Epidermal melanocyte (primary cell): ENCODE data around the gene RCOR1.
"Not testable (repeated sequence)": the region's sequence is repeated elsewhere in the genome, so short reads cannot be mapped to it uniquely, and the experiment has no call there.

ENCODE experiments used
- DNase-seq: peaks from one replicate; pipeline ENCODE4 v3.0.0; 2011; ENCODE audit warnings: low spot score; ENCODE audit not compliant: insufficient read length

Gene RCOR1

DNA sequence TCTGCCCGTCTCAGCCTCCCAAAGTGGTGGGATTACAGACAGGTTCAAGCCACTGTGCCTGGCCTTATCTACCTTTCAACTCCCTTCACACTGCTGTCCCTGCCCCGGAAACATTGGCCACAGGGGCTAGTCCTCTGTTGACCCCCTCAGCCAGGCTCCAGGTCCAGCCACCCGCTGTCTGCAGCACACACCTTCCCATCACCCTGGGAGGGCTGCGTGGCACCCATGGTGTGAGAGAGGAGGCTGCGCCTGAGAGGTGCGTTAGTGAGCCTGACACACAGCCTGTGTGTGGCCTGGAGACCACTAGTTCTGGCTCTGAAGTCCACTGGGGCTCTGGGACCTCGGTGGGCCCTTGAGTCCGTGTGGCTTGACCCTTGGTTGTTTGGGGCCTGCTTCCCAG, 156.4 kb downstream of the RCOR1 start:
- DNase-seq: no peak

DNA sequence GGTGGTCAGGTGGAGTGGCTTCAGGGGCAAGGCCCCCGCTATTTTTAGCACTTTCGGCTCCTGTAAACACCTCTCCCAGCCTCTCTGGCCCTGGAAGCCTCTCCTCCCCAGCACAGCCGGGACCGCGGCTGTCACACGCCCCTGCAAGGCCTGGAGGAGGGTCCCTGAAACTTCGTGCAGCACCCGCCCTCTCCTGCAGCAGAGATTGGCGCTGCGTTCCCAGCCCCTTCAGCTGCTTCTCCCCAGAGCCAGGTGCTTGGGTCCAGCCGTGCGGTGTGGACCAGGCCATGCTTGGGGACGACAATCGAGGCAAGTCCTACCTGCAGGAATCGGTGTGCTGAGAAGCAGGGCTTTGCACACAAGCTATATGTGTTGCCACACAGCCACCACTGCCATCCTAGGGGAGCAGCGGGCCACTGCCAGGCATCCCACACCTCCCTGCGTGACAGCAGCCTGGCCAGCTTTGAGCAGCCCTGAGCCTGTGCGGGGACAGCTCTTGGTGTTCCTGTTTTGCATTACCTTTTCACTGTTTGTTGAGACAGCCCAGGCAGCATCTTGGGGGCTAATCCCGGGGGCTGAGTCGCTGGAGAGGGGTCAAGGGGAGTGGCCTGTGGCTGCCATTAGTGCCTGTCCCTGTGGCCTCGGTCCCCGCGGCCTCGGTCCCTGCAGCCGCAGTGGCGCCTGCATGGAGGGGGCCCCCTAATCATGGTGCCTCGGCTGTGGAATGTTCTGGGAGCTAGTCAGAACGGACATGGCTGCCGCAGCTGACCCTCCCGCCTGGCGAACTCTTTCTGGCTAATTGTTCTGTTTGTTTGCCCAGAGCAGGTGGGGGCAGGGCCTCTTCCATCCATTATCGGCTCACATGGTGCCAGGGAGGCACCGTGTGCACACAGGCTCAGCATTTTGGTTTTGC, 157.2 kb downstream of the RCOR1 start:
- no peak for DNase-seq

DNA sequence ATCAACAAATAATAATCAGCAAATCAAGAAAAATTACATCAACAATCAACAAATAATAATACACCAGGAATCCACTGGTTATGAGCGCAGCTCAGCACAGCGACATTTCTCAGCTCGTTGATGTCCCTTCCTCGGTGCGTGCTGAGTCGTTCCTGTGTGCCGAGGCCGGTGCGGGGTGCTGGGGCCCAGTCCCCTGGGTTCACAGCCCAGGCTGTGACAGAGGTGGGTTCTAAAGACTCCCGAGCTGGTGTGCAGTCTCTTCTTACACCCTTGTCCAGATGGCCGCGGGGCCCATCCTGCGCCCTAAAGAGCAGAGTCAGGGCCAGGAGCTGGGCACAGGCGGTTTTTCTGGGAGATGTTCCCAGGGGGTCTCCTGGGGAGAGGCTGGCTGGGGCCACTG, 157.9 kb downstream of the RCOR1 start:
- no peak for DNase-seq

DNA sequence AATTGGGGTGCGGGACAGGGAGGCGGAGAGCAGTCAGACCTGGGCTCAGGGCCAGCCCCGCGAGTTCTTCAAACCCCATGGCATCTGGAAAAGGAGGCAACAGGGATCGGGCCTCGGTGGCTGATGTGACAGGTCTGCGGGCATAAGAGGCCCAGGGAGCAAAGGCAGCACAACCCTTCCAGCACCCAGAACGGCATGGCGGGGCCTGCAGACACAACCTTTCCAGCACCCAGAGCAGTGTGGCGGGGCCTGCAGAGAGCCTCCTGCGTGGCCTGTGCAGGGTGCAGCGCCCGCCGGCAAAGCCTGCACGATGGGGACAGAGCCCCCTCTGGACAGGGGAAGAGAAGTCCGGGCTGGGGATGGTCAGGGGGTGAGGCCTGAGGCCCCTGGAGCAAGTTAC, 158.6 kb downstream of the RCOR1 start:
- no peak for DNase-seq

DNA sequence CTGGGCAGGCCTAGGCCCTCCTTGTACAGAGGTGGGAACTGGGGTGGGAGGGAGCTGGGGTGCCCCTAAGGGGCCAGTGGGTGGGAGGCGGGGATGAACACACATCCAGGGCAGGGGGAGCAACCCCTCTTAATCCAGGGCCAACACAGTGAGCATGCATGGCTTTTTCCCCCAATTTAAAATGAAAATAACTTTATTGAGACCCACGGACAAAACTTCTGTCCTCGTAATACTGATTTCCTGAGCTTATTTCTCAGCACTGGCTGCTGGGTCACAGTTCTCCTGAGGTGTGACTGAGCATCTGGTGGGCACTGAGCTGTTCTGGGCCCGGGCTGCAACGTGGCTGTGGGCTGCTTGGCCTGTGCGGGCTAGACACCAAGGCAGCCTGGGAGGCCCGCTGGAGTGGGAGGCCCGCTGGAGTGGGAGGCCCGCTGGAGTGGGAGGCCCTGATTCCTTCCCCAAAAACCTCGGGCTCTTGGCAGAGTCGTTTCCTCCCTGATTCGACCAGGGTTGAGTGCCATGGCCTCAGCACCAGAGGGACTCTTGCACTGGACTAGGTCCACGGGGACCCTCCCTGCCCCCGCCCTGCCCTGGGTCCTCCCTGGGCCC, 159.9 kb downstream of the RCOR1 start:
- no peak for DNase-seq

DNA sequence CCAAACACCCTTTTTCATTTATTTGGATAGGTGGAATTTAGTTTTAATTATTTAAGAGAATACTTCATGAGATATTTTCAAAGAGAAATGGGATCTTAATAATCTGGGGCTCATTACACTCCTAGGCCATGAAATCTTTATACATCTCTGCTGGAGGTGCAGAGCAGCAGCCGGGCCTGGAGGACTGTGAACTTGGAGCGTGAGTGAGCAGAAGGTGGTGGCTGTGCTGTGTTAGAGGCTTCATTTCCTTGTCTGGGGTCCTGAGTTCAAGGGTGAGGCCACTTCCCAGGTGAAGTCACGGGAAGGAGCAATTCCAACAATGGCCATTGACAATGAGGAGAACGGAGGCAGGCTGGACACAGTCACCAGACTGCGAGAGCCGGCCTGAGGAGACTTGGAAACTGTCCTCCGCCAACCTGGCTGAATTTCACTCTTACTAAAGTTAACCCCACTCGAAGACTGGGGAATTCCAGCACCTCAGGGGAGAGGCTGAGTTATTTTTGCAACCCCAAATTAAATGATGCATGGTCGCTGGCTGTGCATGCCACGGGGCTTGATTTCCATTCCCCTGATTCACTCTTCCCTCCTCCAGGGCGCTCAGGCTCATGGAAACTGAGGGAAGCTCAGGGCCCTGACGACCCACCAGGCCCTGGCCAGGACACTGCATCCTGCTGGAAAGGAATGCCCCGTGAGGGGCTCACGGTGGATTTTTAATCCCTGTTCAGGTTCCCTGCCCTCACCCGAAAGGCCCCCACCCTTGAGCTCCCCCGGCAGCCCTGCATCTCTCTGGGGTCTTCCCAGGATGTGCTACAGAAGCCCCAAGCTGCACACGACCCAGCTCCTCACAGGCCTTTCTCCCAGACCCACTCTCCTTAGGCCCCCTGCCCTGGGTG, 162.2 kb downstream of the RCOR1 start:
- DNase-seq: no peak

DNA sequence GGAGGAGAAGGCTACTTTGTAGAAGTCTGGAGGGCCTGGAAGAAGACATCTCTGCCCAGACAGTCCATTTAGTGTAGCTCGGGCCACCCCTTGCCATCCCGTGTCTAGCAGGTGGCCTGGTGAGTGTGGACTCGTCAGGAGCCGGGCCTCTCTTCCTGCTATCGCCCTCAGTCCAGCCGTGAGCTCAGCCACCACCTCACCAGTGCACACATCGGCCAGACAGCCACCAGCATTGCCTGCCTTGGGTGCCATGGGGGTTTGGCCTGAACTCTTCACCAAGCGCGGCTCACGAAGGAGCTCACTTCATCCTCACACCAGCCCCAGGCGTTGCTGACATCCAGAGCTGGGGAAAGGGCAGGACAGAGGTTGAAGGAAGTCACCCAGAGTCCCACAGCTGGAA, 165.2 kb downstream of the RCOR1 start:
- DNase-seq: no peak

DNA sequence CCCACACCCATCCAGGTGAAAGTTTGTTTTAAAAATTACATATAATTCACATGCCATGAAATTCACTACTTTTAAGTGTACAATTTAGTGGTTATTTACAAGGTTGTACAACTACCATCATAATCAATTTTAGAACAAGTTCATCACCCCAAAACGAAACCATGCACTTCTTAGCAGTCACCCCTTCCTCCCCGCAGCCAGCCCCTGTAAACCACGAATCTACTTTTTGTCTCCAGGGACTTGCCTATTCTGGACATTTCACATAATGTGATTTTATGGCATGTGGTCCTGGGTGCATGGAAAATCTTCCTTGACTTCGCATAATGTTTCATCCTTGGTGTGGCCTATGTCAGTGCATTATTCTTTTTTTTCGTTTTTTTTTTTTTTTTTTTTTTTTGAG, 165.6 kb downstream of the RCOR1 start:
- DNase-seq: no peak

DNA sequence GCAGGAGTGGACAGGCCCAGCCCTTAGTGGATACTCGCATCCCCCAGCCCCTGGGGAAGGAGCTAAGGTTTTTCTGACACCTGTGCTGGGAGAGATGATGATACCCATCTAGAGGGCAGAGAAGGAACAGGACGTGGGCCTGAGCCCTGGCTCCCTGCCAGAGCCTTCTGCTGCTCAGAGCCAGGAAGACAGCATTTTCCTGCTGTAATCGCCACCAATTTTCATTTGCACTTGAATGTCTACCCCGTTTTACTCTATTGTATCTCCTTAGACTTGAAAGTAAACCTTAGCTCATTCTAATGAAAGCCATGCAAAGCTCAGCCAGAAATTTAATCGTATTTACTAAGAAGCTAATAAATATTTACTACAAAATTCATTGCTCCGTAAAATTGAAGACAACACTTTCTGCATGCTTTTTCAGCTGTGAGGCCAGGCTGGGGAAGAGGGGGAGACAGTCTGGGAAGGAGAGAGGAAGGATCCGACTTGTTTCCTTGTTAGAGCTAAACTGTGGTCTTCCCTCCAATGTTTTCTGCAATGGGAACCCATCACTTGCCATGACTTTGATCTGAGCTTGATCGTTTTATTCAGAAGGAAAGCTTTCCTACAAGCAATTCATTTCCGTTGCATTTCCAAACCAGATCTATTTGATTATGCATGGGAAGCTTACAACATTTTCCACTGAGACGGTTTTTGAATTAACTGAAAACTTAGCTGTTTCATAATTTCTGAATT, 167.2 kb downstream of the RCOR1 start:
- DNase-seq: no peak

DNA sequence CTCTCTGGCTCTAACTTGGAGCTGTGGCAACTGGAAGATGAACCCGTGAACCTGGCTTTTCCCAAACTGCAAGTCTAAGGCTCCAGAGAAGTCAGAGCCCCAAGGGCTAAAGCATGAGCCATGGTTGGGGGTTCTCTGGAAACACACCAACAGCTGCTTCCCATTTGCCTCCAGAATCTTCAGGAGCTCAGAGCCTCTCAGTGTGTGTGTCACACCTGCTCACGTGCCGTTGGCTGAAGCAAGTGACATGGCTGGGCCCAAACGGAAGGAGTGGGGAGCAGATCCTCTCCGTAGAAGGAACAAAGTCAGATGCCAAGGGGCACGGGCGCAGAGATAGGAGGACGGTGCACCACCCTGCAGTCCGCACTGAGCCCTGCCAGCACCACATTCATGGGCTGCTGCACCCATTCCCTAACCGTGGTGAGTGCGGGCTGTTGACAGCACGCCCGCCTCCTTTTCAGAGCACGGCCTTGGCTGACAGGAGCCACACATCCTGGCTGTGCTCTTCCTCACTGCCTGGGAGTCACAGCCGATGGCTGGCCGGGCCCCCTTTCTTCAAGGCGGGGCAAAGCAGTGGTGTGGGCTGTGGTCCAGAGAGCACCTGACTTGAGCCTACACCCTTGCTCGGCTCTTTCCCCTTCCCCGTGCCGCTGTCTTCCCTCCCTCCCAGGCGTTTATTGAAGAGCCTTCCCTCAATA, 168.2 kb downstream of the RCOR1 start:
- no peak for DNase-seq

DNA sequence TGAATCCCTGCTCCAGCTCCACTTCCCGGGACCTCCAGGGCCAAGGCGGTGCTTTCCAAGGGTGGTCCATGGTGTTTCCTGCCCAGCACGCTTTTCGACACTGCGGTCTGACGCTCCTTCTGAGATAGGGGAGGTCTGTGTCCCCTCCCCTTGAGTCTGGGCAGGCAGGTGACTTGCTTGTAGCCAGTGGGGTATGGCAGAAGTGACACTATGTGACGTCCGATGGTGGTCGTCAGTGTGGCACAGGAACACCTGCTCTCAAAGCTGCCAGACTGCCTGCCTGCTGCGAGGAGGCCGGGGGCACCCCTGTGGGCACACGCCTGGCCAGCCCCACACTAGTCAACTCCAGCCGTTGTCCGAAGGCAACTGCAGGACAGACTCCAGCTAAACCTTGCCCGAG, 168.8 kb downstream of the RCOR1 start:
- no peak for DNase-seq

DNA sequence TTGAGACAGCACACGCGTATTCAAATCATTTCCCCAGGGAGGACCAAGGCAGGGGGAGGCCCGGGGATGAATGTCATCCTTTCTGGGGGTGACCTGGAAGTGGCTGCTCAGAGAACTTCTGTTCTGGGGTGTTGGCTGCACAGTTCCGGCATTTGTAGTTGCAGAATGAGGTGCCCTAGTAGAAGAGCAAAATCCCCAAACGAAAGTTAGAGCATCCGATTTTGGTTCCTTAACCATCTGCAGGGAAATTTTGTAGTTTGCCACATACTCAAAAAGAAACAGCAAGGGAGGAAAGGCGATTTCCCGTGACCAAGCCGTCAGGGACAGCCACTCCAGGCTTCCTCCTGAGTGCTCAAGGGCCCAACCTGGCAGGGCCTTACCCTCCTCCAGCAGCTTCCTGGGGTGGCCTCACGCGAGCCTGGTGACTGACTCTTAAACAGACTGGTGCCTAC, 171.8 kb downstream of the RCOR1 start:
- no peak for DNase-seq

DNA sequence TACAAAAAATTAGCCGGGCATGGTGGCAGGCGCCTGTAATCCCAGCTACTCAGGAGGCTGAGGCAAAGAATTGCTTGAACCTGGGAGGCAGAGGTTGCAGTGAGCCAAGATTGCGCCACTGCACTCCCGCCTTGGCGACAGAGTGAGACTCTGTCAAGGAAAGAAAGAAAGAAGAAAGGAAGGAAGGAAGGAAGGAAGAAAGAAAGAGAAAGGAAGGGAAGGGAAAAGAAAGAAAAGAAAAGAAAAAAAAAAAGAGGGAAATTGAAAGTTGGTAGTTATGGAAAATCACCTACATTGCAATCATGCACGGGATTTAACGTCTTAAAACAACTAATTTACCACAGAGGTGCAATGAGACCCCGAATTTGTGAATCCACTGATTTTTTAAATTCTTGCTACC, 173.3 kb downstream of the RCOR1 start:
- DNase-seq: not testable (repeated sequence)

DNA sequence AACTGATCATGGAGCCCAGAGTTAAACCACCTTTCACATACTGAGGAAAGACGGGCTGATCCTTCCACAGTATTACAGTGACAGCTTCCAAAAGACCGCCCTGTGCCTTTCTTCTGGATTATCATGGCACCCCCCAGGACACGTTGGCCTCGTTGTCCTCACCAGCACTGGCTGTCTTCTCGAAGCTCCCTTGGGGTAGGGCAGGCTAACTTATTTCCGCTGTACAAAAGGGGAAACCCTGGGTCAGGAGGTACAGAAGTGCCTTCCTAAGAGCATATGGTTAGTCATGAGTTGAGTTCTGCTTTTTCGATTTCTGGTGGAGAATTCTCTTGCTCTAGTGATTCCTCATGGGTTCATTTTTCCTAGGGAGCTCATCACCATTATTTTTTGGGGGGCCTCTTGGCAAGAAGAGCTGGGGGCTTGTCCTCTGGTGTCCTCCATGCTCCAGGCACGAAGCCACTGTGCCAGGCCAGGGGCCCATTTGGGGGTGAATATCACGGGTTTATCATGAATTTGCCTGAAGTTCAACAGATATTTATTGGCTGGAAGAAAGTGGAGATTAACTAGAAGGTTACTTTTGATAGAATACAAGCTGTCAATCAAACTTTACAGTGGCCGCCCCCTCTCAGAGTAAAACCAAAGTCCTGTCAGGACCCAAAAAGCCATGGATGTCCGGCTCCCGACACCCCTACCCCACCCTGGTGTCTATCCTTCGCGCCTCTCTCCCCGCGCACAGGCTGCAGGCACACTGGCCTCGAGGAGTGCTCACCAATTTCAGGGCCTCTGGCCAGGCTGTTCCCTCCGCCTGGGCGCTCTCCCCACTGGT, 176.0 kb downstream of the RCOR1 start:
- no peak for DNase-seq

DNA sequence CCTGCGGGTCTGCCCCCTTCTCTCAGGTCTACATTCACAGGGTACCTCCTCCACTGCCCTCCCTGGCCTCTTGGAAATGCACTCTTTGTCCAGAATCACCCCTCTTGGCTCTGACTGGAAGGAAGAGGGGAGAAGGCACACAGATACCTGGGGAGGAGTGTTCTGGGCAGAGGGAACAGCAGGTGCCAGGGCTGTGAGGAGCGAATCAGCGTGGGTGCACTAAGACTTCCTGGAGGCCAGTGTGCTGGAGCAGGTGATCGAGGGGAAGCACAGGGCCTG, 176.5 kb downstream of the RCOR1 start:
- DNase-seq: no peak

DNA sequence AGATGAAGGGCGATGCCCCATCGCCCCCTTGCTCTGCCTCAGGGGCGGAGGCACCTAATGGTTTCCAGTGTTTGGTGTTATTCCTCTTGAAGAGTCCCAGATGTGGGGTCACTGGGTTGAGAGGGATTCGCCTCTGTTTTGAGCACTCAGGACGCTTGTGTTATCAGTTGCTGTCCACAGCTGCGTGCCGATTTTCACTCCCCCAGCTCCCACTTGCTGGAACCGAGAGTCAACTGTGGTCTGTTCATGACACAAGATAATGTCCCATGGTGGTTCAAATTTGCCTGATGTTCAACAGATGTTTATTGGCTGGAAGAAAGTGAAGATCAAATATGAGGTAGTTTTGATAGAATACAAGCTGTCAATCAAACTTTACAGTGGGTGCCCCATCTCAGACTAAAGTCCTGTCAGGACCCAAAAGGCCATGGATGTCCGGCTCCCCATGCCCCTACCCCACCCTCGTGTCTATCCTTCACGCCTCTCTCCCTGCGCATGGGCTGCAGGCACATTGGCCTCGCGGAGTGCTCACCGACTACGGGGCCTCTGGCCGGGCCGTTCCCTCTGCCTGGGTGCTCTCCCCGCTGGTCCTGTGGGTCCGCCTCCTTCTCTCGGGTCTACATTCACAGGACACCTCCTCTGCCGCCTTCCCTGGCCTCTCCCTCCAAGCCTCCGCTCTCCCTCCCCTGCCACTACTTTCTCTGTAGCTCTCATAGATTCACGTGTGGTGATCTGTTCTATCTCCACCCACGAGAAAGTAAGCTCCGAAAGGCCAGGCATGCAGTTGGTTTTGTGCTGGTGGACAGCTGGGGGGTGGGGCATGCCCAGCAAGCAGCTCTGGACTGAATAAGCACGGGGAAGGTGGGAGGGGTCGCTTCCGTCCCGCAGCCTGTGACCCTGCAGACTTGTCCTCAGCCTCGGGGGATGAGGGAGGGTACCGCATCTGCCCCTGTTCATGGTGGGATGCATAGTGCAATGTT, 178.0 kb downstream of the RCOR1 start:
- no peak for DNase-seq

DNA sequence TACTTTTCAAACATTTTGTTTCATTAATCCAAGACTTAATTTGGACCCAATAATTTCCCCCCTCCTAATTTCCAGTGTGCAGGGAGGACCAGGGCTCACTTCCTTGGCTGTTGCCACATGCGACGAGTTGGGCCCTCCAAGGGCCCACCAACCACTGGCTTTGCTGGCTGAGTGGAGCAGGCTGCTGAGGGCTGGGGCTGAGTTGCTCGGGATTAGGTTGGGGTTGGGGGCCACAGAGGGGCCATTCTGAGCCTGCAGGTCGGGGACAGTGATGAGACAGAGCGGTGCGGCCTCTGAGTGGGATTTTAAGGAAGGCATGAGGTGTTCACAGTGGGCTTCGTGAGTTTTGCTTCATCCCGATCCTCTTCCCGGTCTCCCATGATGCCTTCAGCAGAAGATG, 178.7 kb downstream of the RCOR1 start:
- no peak for DNase-seq

DNA sequence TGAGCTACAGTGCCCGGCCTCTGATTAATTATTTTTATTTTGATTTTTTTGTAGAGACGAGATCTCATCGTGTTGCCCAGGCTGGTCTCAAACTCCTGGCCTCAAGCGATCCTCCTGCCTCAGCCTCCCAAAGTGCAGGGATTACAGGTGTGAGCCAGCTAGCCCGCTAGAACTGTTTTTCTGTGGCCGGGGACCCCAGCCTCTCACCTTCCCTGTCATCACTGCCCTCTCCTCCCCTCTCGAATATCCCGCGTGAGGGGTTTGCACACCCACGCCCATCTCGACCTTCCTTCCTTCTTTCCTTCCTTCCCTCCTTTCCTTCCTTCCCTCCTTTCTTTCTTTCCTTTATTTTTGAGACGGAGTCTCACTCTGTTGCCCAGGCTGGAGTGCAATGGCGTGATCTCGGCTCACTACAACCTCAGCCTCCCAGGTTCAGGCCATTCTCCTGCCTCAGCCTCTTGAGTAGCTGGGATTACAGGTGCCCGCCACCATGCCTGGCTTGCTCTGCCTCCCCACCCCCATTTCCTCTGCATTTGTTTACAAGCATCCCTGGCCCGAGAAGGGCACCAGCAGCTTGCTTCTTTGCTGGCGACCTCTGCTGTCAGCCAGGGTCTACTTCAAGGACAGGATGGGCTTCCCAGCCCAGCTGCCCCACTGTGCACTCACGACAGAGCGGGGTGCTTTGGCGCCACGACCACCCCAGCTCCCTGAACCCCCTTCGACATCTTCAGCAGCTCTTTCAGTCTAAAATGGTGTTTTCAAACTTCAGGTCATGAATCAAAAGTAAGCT, 180.5 kb downstream of the RCOR1 start:
- no peak for DNase-seq
